SHP77 (cell line): ENCODE measurements around the gene TMEM263.

Experiments
- DNase-seq, 2 experiments: peaks; one replicate each; lab custom pipeline; 2025; lab: John Stamatoyannopoulos, UW

TMEM263 gene

GRCh38 chr12:106950591-106950990 lies 5.1 kb upstream of the TMEM263 start:
- no peak for DNase-seq

- no peak for DNase-seq
These were observed 2.1 kb upstream of the TMEM263 start for GRCh38 chr12:106953352-106954250.

- DNase-seq, result peak; percentile 27 to 28
These were observed 988 bp upstream of the TMEM263 start for GRCh38 chr12:106954462-106955376.

- DNase-seq, result peak; percentile 69
These were observed 406 bp downstream of the TMEM263 start for GRCh38 chr12:106956048-106956578.

DNA sequence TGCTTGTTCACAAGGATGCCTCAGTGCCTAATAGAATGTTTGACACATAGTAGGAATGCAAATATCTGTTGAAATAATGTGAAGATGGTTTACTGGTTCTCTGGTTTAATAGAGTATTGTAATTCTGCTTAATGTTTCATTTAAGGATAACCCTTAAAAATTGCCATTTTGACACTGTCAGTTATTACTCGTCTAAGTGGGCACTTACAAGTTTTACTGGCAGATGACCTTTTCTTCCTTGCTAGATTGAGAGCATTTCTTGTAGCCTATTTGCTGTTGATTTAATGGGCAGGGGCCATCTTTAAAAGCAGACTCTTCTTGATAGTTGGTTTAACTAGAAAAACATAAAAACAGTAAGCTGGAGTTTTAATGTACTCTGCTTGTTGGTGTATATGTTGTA lies 1.9 kb downstream of the TMEM263 start:
- no peak for DNase-seq

GRCh38 chr12:106960443-106960842 lies 4.7 kb downstream of the TMEM263 start:
- DNase-seq, result no peak

- no peak for DNase-seq
These were observed 6.6 kb downstream of the TMEM263 start for GRCh38 chr12:106962286-106962685.

- DNase-seq, result no peak
These were observed 8.8 kb downstream of the TMEM263 start for GRCh38 chr12:106964526-106964925.

GRCh38 chr12:106971065-106971464 lies 15.4 kb downstream of the TMEM263 start:
- no peak for DNase-seq

DNA sequence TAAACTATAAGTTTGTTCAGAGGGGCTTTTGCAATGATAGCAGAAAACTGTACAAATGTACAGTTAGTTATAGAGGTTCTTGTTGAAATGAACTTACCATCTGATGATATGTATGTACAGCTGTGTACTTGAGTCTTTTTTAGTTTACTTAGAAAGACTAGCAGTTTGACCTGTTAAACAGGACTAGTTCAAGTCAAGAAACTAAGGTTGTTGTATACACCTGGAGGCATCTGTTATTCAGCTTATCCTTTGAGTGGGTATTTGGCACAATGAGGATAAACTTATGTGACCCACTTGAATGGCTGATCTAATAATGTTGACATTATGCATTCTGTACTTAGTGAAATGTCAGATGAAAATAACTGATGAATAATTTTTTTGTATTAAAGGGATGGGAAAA lies 17.8 kb downstream of the TMEM263 start:
- DNase-seq, result no peak

DNA sequence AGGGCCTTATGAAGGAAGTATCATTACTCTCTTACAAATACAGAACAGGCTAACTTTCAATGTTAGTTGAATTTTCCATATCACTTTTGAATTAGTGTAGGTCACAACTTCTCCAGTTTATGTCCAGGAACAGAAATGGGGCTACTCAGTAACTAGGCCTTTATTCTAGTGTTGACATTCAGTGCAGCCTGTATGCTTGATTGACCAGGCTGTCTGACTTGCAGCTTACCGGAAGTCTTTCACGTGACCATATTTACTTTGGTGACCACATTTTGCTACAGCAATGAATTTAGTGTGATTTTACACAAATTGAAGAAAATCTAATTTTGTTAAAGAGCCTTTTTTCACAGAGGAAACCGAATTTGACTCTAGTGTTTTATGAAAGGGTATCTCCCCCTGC lies 18.8 kb downstream of the TMEM263 start:
- peak; percentile 29 to 73 for DNase-seq

DNA sequence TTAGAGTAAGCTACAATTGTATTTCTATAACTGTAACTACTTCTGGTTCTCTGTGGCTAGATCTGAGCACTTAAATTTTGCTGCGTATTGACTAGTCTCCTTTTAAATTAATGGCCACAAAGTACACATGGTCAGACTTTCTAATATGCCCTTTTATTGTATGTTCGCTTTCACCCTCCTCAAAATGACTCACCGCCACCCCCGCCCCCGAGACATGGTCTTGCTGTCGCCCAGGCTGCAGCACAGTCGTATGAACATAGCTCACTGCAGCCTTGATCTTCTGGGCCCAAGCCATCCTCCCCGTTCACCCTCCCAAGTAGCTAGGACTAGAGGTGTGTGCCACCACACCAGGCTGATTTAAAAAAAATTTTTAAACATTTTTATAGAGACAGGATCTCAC lies 19.4 kb downstream of the TMEM263 start:
- DNase-seq, result peak; percentile 25 to 42

- no peak for DNase-seq
These were observed 20.4 kb downstream of the TMEM263 start for GRCh38 chr12:106975993-106976658.

GRCh38 chr12:106976668-106977067 lies 21.0 kb downstream of the TMEM263 start:
- DNase-seq, result no peak

GRCh38 chr12:106978035-106978800 lies 22.5 kb downstream of the TMEM263 start:
- peak; percentile 30 to 58 for DNase-seq

DNA sequence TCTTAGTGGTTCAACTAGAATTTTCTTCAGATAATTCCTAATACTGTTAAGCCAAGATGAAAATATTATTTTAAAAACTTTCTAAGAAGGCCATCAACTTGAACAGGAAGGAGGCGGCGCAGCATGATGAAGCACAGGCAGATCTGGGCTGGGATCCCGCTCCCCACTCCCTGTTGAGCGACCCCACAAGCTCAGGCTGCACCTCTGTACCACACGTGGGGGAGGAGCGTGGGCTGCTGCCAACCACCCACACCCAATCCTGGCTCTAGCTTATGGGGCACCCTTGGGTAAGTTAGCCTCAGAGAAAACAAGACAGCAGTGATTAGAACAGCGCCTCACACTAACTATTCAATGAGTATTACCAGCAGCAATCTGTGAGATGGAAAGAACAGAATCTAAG lies 25.2 kb downstream of the TMEM263 start:
- DNase-seq, result no peak

GRCh38 chr12:106981788-106982187 lies 26.1 kb downstream of the TMEM263 start:
- no peak for DNase-seq

- no peak for DNase-seq
These were observed 26.5 kb downstream of the TMEM263 start for GRCh38 chr12:106982229-106982628.

GRCh38 chr12:106984588-106985137 lies 29.0 kb downstream of the TMEM263 start:
- DNase-seq, result no peak

- peak; percentile 24 to 53 for DNase-seq
These were observed 29.8 kb downstream of the TMEM263 start for GRCh38 chr12:106985479-106985878.

- DNase-seq, result no peak
These were observed 30.4 kb downstream of the TMEM263 start for GRCh38 chr12:106986135-106986534.
